GM18870 (cell line): ENCODE results near the gene UBE2D2.
A peak's percentile ranks its signal among the peaks of the same experiment; 100 is the strongest.

Experiments
- ATAC-seq: cut with Tn5 transposase; IDR thresholded peaks from one replicate; pipeline ENCODE4 v1.9.1; 2021; ENCODE audit warnings: moderate library complexity; ENCODE audit not compliant: unreplicated experiment

The UBE2D2 gene

GRCh38 chr5:139658928-139659667 lies 98.0 kb downstream of the UBE2D2 start:
- no peak for ATAC-seq

GRCh38 chr5:139659695-139660101 lies 98.6 kb downstream of the UBE2D2 start:
- no peak for ATAC-seq

- ATAC-seq = no peak
Observed at GRCh38 chr5:139660105-139660922, 99.2 kb downstream of the UBE2D2 start.

GRCh38 chr5:139660923-139661814 lies 100.0 kb downstream of the UBE2D2 start:
- no peak for ATAC-seq

- ATAC-seq = no peak
Observed at GRCh38 chr5:139662617-139663016, 101.5 kb downstream of the UBE2D2 start.

GRCh38 chr5:139663207-139664085 lies 102.3 kb downstream of the UBE2D2 start:
- ATAC-seq = no peak

- ATAC-seq = peak; percentile 36
Observed at GRCh38 chr5:139664086-139664693, 103.1 kb downstream of the UBE2D2 start.

- ATAC-seq = no peak
Observed at GRCh38 chr5:139664727-139665351, 103.7 kb downstream of the UBE2D2 start.

- no peak for ATAC-seq
Observed at GRCh38 chr5:139665626-139666025, 104.5 kb downstream of the UBE2D2 start.

GRCh38 chr5:139666551-139666950 lies 105.4 kb downstream of the UBE2D2 start:
- ATAC-seq = no peak

- no peak for ATAC-seq
Observed at GRCh38 chr5:139667001-139667729, 106.0 kb downstream of the UBE2D2 start.

- ATAC-seq = no peak
Observed at GRCh38 chr5:139667730-139668063, 106.6 kb downstream of the UBE2D2 start.

GRCh38 chr5:139668064-139668880 lies 107.1 kb downstream of the UBE2D2 start:
- ATAC-seq = no peak

GRCh38 chr5:139668924-139669661 lies 108.0 kb downstream of the UBE2D2 start:
- ATAC-seq = no peak

GRCh38 chr5:139669662-139670368 lies 108.7 kb downstream of the UBE2D2 start:
- ATAC-seq = no peak

- ATAC-seq = peak; percentile 46
Observed at GRCh38 chr5:139670369-139671095, 109.4 kb downstream of the UBE2D2 start.
